HUES6 (cell line): ENCODE data around the gene FADS6.

ENCODE experiments used
- H3K27ac ChIP-seq: 2 replicates; pipeline ENCODE4 v1.7.0; 2013; ENCODE audit warnings: low read depth, mild to moderate bottlenecking, low read length, inconsistent platforms
- H3K27me3 ChIP-seq: 2 replicates; pipeline ENCODE4 v1.6.1; 2013; ENCODE audit warnings: low read length; ENCODE audit not compliant: control insufficient read depth, insufficient read depth
- H3K36me3 ChIP-seq: 2 replicates; pipeline ENCODE4 v1.6.1; 2013; ENCODE audit warnings: low read length; ENCODE audit not compliant: control insufficient read depth, insufficient read depth
- H3K4me1 ChIP-seq: 2 replicates; pipeline ENCODE4 v1.6.1; 2013; ENCODE audit warnings: low read length; ENCODE audit not compliant: control insufficient read depth, insufficient read depth
- H3K4me3 ChIP-seq: 2 replicates; pipeline ENCODE4 v1.5.1; 2013; ENCODE audit warnings: low read depth, low read length
- H3K9ac ChIP-seq: one replicate; pipeline ENCODE4 v1.6.1; 2013; ENCODE audit warnings: mild to moderate bottlenecking, low read length
- H3K9me3 ChIP-seq: 2 replicates; pipeline ENCODE4 v1.6.1; 2013; ENCODE audit warnings: low read depth, low read length; ENCODE audit not compliant: control insufficient read depth, insufficient read depth

Gene FADS6

GRCh38 chr17:74836191-74836590, 57.2 kb downstream of the FADS6 start:
- no peaks in the 10 kb centered on the region for H3K9me3 ChIP-seq
- H3K27me3 ChIP-seq: peaks cover 8% of the 10 kb centered on the region; the same call in 1 of the 2 replicates
- no peak overlapping the region for H3K9ac ChIP-seq
- peaks cover 8% of the 10 kb centered on the region for H3K36me3 ChIP-seq
- H3K27ac ChIP-seq: no peak overlapping the region
- H3K4me1 ChIP-seq: peaks cover 12% of the 10 kb centered on the region
- no peak overlapping the region for H3K4me3 ChIP-seq

- H3K9ac ChIP-seq: no peak overlapping the region
- H3K27me3 ChIP-seq: no peaks in the 10 kb centered on the region
- H3K27ac ChIP-seq: no peak overlapping the region
Measured at GRCh38 chr17:74833501-74834377, 59.7 kb downstream of the FADS6 start.

GRCh38 chr17:74832421-74832820, 61.0 kb downstream of the FADS6 start:
- Histone ChIP-seq H3K9me3 (no peaks in the 10 kb centered on the region), H3K4me1 (no peaks in the 10 kb centered on the region), H3K27me3 (no peaks in the 10 kb centered on the region), H3K4me3 (no peak overlapping the region), H3K27ac (no peak overlapping the region), H3K9ac (no peak overlapping the region), H3K36me3 (peaks cover 11% of the 10 kb centered on the region)

More at GRCh38 chr17:74833501-74834377, 59.7 kb downstream of the FADS6 start:
- no peaks in the 10 kb centered on the region for H3K9me3 ChIP-seq
- H3K4me1 ChIP-seq: no peaks in the 10 kb centered on the region
- H3K36me3 ChIP-seq: peaks cover 11% of the 10 kb centered on the region
- no peak overlapping the region for H3K4me3 ChIP-seq

- Histone ChIP-seq H3K36me3 (peaks cover 11% of the 10 kb centered on the region), H3K27ac (no peak overlapping the region), H3K27me3 (no peaks in the 10 kb centered on the region), H3K4me3 (no peak overlapping the region), H3K9ac (no peak overlapping the region), H3K4me1 (no peaks in the 10 kb centered on the region), H3K9me3 (no peaks in the 10 kb centered on the region)
Measured at GRCh38 chr17:74831444-74832146, 61.8 kb downstream of the FADS6 start.

GRCh38 chr17:74830861-74831260, 62.6 kb downstream of the FADS6 start:
- no peak overlapping the region for H3K4me3 ChIP-seq
- H3K27ac ChIP-seq: no peak overlapping the region
- H3K4me1 ChIP-seq: no peaks in the 10 kb centered on the region
- no peak overlapping the region for H3K9ac ChIP-seq
- no peaks in the 10 kb centered on the region for H3K9me3 ChIP-seq
- H3K27me3 ChIP-seq: no peaks in the 10 kb centered on the region
- H3K36me3 ChIP-seq: peaks cover 4% of the 10 kb centered on the region; the same call in 1 of the 2 replicates

GRCh38 chr17:74827800-74828199, 65.6 kb downstream of the FADS6 start:
- no peak overlapping the region for H3K27ac ChIP-seq
- no peaks in the 10 kb centered on the region for H3K27me3 ChIP-seq
- no peak overlapping the region for H3K4me3 ChIP-seq
- no peaks in the 10 kb centered on the region for H3K9me3 ChIP-seq
- peaks cover 6% of the 10 kb centered on the region; the same call in 1 of the 2 replicates for H3K36me3 ChIP-seq
- no peak overlapping the region for H3K9ac ChIP-seq
- no peaks in the 10 kb centered on the region for H3K4me1 ChIP-seq
